WTC11 (cell line): ENCODE data around the gene ACER1. TPM values are rescaled to one million over a fixed set of nuclear protein-coding genes. Genes with fewer than 3 reads are reported as not detected.
"Not testable (repeated sequence)": the region's sequence is repeated elsewhere in the genome, so short reads cannot be mapped to it uniquely, and the experiment has no call there.

Experiments used
- ATAC-seq: fragments of 200-7000 bp; cut with Tn5 transposase; 2 replicates; pipeline ENCODE4 v1.10.0; 2021; ENCODE audit warnings: mild to moderate bottlenecking, moderate library complexity
- CTCF ChIA-PET: fragments of 300-600 bp; sonication (Branson Sonifier 250); formaldehyde crosslinking; loops from one replicate; lab custom pipeline; 2021; ENCODE audit warnings: antibody characterized with exemption; lab: Charles Lee
- POLR2A ChIA-PET: fragments of 350-600 bp; sonication (Branson Sonifier 250); formaldehyde crosslinking; loops from one replicate; lab custom pipeline; 2021; ENCODE audit warnings: antibody characterized with exemption; lab: Charles Lee
- DNase-seq: peaks from one replicate; pipeline ENCODE4 v3.0.0; 2021; ENCODE audit warnings: low spot score
- H3K27ac Mint-ChIP-seq: 2 replicates; pipeline ENCODE4 v1.8.0; 2021; ENCODE audit warnings: mixed read lengths
- H3K27me3 Mint-ChIP-seq: 2 replicates; pipeline ENCODE4 v1.8.0; 2021; ENCODE audit warnings: low read depth, mild to moderate bottlenecking, moderate library complexity, mixed read lengths
- H3K36me3 Mint-ChIP-seq: 2 replicates; pipeline ENCODE4 v1.8.0; 2021; ENCODE audit warnings: mixed read lengths
- H3K4me1 Mint-ChIP-seq: 2 replicates; pipeline ENCODE4 v1.8.0; 2022; ENCODE audit warnings: mixed read lengths
- H3K4me3 Mint-ChIP-seq: 2 replicates; pipeline ENCODE4 v1.8.0; 2021; ENCODE audit warnings: mild to moderate bottlenecking, moderate library complexity, mixed read lengths
- H3K9me3 Mint-ChIP-seq: 2 replicates; pipeline ENCODE4 v1.8.0; 2021; ENCODE audit warnings: mixed read lengths
- CREM ChIP-seq: sonication (generic); formaldehyde crosslinking; IDR thresholded peaks from 2 replicates; pipeline ENCODE4 v1.8.1; 2022; ENCODE audit warnings: mild to moderate bottlenecking, missing genetic modification reagents, moderate library complexity
- EMX1 ChIP-seq: fragments of 250-450 bp; sonication (Bioruptor Pico); IDR thresholded peaks from 2 replicates; pipeline ENCODE4 v1.8.0; 2021; ENCODE audit warnings: mild to moderate bottlenecking
- KAT7 ChIP-seq: sonication (generic); formaldehyde crosslinking; IDR thresholded peaks from 2 replicates; pipeline ENCODE4 v1.8.1; 2023; ENCODE audit warnings: missing genetic modification reagents, mild to moderate bottlenecking, borderline replicate concordance
- MYBL2 ChIP-seq: sonication (generic); formaldehyde crosslinking; IDR thresholded peaks from 2 replicates; pipeline ENCODE4 v1.8.1; 2023; ENCODE audit warnings: mild to moderate bottlenecking, moderate library complexity, missing genetic modification reagents
- NFE2L1 ChIP-seq: sonication (generic); formaldehyde crosslinking; IDR thresholded peaks from 2 replicates; pipeline ENCODE4 v1.8.1; 2023; ENCODE audit warnings: missing genetic modification reagents
- NR2C2 ChIP-seq: sonication (generic); formaldehyde crosslinking; IDR thresholded peaks from 2 replicates; pipeline ENCODE4 v1.8.0; 2022; ENCODE audit warnings: mild to moderate bottlenecking, missing genetic modification reagents
- SOX15 ChIP-seq: fragments of 250-450 bp; sonication (Bioruptor Pico); IDR thresholded peaks from 2 replicates; pipeline ENCODE4 v1.9.0; 2021; ENCODE audit warnings: mild to moderate bottlenecking
- TCF7 ChIP-seq: sonication (generic); formaldehyde crosslinking; IDR thresholded peaks from 2 replicates; pipeline ENCODE4 v1.8.0; 2022; ENCODE audit warnings: mild to moderate bottlenecking, low read depth, missing genetic modification reagents, moderate library complexity
- TEAD1 ChIP-seq: sonication (generic); formaldehyde crosslinking; IDR thresholded peaks from 2 replicates; pipeline ENCODE4 v1.8.0; 2022; ENCODE audit warnings: mild to moderate bottlenecking, missing genetic modification reagents
- ZBTB21 ChIP-seq: sonication (generic); formaldehyde crosslinking; IDR thresholded peaks from 2 replicates; pipeline ENCODE4 v1.8.1; 2023; ENCODE audit warnings: mild to moderate bottlenecking, missing genetic modification reagents, borderline replicate concordance
- ZNF416 ChIP-seq: fragments of 250-450 bp; sonication (Bioruptor Pico); IDR thresholded peaks from 2 replicates; pipeline ENCODE4 v1.9.0; 2021; ENCODE audit warnings: mild to moderate bottlenecking, inconsistent platforms
- total RNA-seq: library from RNA; stranded (reverse); gene quantifications from 3 replicates; pipeline ENCODE4 v1.2.3, GENCODE V29; 2021
- TF ChIP-seq, protein P1 (sequence below): sonication (generic); formaldehyde crosslinking; IDR thresholded peaks from 2 replicates; pipeline ENCODE4 v1.8.1; 2023; ENCODE audit warnings: mild to moderate bottlenecking, moderate library complexity, missing genetic modification reagents
- TF ChIP-seq, protein P2 (sequence below): sonication (generic); formaldehyde crosslinking; IDR thresholded peaks from 2 replicates; pipeline ENCODE4 v1.8.1; 2022; ENCODE audit warnings: low read depth, missing genetic modification reagents, borderline replicate concordance
- TF ChIP-seq, protein P3 (sequence below): sonication (generic); formaldehyde crosslinking; IDR thresholded peaks from 2 replicates; pipeline ENCODE4 v1.8.0; 2022; ENCODE audit warnings: mild to moderate bottlenecking, missing genetic modification reagents
- TF ChIP-seq, protein P4 (sequence below): fragments of 250-450 bp; sonication (Bioruptor Pico); IDR thresholded peaks from 2 replicates; pipeline ENCODE4 v1.9.0; 2021; ENCODE audit warnings: mild to moderate bottlenecking

Gene ACER1
- total RNA-seq, 1 experiment from 2014 or later, result not detected

DNA sequence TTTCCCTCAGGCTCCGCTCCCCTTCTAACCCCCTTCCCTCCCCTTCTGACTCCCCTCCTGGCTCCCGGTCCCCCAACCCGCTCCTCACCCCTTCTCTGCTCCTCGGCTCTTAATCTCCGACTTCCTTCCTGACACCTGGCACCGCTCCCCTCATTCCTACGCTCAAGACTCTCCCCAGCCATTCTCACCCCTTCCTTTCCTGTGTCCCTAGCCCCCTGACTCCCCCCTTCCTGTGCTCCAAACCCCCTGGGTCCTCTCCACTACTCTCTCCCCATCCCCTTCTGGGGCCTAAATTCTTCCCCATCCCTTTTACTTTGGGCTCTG lies 28.6 kb upstream of the ACER1 start:
- H3K27ac Mint-ChIP-seq, result no peak overlapping the region
- CTCF ChIA-PET, result no interaction called here
- H3K4me3 Mint-ChIP-seq, result peak overlapping the region; percentile 83
- POLR2A ChIA-PET, result interaction anchor here (1.5 kb wide), 1 partner anchor 11 kb away, joined by 11 read pairs; the partner anchor contains the start of gene ALKBH7
- no peaks in the 10 kb centered on the region for H3K9me3 Mint-ChIP-seq
- DNase-seq (no peak), ATAC-seq (peak; percentile 9)
- TF ChIP-seq, protein P1, sequence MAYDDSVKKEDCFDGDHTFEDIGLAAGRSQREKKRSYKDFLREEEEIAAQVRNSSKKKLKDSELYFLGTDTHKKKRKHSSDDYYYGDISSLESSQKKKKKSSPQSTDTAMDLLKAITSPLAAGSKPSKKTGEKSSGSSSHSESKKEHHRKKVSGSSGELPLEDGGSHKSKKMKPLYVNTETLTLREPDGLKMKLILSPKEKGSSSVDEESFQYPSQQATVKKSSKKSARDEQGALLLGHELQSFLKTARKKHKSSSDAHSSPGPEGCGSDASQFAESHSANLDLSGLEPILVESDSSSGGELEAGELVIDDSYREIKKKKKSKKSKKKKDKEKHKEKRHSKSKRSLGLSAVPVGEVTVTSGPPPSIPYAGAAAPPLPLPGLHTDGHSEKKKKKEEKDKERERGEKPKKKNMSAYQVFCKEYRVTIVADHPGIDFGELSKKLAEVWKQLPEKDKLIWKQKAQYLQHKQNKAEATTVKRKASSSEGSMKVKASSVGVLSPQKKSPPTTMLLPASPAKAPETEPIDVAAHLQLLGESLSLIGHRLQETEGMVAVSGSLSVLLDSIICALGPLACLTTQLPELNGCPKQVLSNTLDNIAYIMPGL, result no peak
- TF ChIP-seq SOX15, result no peak
- TF ChIP-seq, protein P2, sequence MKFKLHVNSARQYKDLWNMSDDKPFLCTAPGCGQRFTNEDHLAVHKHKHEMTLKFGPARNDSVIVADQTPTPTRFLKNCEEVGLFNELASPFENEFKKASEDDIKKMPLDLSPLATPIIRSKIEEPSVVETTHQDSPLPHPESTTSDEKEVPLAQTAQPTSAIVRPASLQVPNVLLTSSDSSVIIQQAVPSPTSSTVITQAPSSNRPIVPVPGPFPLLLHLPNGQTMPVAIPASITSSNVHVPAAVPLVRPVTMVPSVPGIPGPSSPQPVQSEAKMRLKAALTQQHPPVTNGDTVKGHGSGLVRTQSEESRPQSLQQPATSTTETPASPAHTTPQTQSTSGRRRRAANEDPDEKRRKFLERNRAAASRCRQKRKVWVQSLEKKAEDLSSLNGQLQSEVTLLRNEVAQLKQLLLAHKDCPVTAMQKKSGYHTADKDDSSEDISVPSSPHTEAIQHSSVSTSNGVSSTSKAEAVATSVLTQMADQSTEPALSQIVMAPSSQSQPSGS (CRISPR knock-in tag), result no peak
- no peak for TF ChIP-seq ZNF416 (CRISPR knock-in tag)
- no peak for TF ChIP-seq KAT7 (CRISPR knock-in tag)
- no peak for TF ChIP-seq TEAD1 (CRISPR knock-in tag)
- TF ChIP-seq CREM (CRISPR knock-in tag), result no peak
- no peak for TF ChIP-seq EMX1
- TF ChIP-seq ZBTB21 (CRISPR knock-in tag), result no peak
- H3K4me1 Mint-ChIP-seq, result peaks cover 5% of the 10 kb centered on the region; the same call in 1 of the 2 replicates
- peaks cover 23% of the 10 kb centered on the region for H3K36me3 Mint-ChIP-seq
- H3K27me3 Mint-ChIP-seq, result peaks cover 8% of the 10 kb centered on the region; the same call in 1 of the 2 replicates

DNA sequence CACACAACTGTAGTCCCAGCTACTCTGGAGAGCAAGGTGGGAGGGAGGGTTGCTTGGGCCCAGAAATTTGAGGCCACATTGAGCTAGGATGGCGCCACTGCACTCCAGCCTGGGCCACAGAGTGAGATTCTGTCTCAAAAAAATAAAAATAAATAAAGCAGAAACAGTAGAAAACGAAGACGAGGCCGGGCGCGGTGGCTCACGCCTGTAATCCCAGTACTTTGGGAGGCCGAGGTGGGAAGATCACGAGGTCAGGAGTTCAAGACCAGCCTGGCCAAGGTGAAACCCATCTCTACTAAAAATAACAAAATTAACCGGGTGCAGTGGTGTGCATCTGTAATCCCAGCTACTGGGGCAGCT lies 27.4 kb upstream of the ACER1 start:
- not testable (repeated sequence) for H3K27me3 Mint-ChIP-seq, H3K4me1 Mint-ChIP-seq, H3K9me3 Mint-ChIP-seq, ATAC-seq, DNase-seq, H3K27ac Mint-ChIP-seq
- H3K4me3 Mint-ChIP-seq, result peak overlapping the region; percentile 83
- CTCF ChIA-PET, result interaction anchor here (0.5 to 2.1 kb wide), 6 partner anchors 12 to 142 kb away, joined by 3 to 18 read pairs (median 4); partner anchors contain the start of gene ALKBH7
- peaks cover 16% of the 10 kb centered on the region for H3K36me3 Mint-ChIP-seq
- POLR2A ChIA-PET, result interaction anchor here (0.9 to 1.5 kb wide), 2 partner anchors 12 to 32 kb away, joined by 4 to 11 read pairs; partner anchors contain the start of genes ALKBH7 and GTF2F1

DNA sequence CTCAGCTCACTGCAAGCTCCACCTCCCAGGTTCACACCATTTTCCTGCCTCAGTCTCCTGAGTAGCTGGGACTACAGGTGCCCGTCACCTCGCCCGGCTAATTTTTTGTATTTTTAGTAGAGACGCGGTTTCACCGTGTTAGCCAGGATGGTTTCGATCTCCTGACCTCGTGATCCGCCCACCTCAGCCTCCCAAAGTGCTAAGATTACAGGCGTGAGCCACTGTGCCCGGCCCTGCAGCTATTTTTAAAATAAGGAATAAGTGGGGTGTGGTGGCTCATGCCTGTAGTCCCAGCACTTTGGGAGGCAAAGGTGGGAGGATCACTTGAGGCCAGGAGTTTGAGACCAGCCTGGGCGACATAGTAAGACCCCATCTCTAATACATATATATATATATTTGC lies 27.0 kb upstream of the ACER1 start:
- H3K4me1 Mint-ChIP-seq, H3K27ac Mint-ChIP-seq, ATAC-seq, H3K27me3 Mint-ChIP-seq, H3K9me3 Mint-ChIP-seq, H3K4me3 Mint-ChIP-seq, DNase-seq: not testable (repeated sequence)
- ChIA-PET POLR2A (interaction anchor here (0.9 kb wide), 1 partner anchor 33 kb away, joined by 4 read pairs; the partner anchor contains the start of gene GTF2F1), CTCF (interaction anchor here (0.5 to 2.1 kb wide), 2 partner anchors 12 to 77 kb away, joined by 4 to 18 read pairs; partner anchors contain the start of gene ALKBH7)
- H3K36me3 Mint-ChIP-seq, result peaks cover 12% of the 10 kb centered on the region

DNA sequence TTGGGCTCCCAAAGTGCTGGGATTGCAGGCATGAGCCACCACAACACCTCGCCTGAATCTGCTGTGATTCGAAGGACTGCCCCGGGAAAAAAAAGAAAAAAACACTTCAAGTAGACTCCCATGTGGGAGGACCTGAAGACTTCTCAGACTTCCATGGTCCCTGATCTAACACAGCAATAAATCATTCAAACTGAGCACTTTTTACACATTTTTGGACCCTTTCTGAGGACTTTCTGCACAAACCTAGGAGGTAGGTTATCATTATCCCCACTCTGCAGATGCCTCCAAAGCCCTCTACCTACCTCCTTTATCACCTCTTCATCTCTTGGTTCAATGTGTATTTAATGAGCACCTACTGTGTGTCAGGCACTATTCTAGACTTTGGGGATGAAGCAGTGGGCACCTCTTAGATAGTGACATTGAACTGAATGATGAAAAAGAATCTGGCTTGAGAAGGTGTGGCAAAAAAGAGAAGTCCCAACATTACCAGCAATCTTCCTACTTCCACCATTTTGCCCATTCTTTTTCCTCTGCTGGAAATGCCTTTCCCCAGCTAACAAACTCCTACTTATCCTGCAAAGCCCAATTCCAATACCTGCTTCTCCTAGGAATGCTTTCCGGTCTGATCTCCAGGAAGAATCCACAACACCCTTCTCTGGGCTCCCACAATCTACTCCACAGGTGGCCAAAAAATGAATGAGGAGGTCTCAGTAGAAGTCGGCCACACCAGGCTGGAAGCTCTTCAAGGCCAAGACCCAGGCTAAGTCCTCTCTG lies 26.3 kb upstream of the ACER1 start:
- Mint-ChIP-seq H3K36me3 (peaks cover 6% of the 10 kb centered on the region), H3K9me3 (no peaks in the 10 kb centered on the region), H3K27me3 (peaks cover 8% of the 10 kb centered on the region; the same call in 1 of the 2 replicates), H3K4me1 (peaks cover 5% of the 10 kb centered on the region; the same call in 1 of the 2 replicates), H3K27ac (no peak overlapping the region), H3K4me3 (no peak overlapping the region)
- ChIA-PET CTCF (interaction anchor here (2.1 kb wide), 1 partner anchor 13 kb away, joined by 18 read pairs; the partner anchor contains the start of gene ALKBH7), POLR2A (no interaction called here)
- DNase-seq (no peak), ATAC-seq (no peak)
- TF ChIP-seq NFE2L1 (CRISPR knock-in tag), result no peak
- TF ChIP-seq, protein P2 (CRISPR knock-in tag), result no peak
- TF ChIP-seq, protein P3, sequence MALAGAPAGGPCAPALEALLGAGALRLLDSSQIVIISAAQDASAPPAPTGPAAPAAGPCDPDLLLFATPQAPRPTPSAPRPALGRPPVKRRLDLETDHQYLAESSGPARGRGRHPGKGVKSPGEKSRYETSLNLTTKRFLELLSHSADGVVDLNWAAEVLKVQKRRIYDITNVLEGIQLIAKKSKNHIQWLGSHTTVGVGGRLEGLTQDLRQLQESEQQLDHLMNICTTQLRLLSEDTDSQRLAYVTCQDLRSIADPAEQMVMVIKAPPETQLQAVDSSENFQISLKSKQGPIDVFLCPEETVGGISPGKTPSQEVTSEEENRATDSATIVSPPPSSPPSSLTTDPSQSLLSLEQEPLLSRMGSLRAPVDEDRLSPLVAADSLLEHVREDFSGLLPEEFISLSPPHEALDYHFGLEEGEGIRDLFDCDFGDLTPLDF (CRISPR knock-in tag), result no peak
- TF ChIP-seq MYBL2 (CRISPR knock-in tag), result no peak
- TF ChIP-seq NR2C2 (CRISPR knock-in tag), result no peak
- TF ChIP-seq, protein P4, sequence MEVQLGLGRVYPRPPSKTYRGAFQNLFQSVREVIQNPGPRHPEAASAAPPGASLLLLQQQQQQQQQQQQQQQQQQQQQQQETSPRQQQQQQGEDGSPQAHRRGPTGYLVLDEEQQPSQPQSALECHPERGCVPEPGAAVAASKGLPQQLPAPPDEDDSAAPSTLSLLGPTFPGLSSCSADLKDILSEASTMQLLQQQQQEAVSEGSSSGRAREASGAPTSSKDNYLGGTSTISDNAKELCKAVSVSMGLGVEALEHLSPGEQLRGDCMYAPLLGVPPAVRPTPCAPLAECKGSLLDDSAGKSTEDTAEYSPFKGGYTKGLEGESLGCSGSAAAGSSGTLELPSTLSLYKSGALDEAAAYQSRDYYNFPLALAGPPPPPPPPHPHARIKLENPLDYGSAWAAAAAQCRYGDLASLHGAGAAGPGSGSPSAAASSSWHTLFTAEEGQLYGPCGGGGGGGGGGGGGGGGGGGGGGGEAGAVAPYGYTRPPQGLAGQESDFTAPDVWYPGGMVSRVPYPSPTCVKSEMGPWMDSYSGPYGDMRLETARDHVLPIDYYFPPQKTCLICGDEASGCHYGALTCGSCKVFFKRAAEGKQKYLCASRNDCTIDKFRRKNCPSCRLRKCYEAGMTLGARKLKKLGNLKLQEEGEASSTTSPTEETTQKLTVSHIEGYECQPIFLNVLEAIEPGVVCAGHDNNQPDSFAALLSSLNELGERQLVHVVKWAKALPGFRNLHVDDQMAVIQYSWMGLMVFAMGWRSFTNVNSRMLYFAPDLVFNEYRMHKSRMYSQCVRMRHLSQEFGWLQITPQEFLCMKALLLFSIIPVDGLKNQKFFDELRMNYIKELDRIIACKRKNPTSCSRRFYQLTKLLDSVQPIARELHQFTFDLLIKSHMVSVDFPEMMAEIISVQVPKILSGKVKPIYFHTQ (CRISPR knock-in tag), result no peak
- TF ChIP-seq TCF7 (CRISPR knock-in tag), result no peak
